BJ (cell line): Measurements from ENCODE around the gene BLCAP. TPM values are rescaled to one million over a fixed set of nuclear protein-coding genes. Genes with fewer than 3 reads are reported as not detected.

Experiments
- CTCF ChIA-PET: fragments of 350-600 bp; formaldehyde crosslinking; extraction: SDS; loops from one replicate; lab custom pipeline; 2021; ENCODE audit warnings: antibody characterized with exemption, inconsistent platforms; lab: Yijun Ruan, JAX
- POLR2A ChIA-PET: fragments of 300-600 bp; sonication (Branson Sonifier 250); formaldehyde crosslinking; extraction: SDS; loops from one replicate; lab custom pipeline; 2021; ENCODE audit warnings: antibody characterized with exemption; lab: Charles Lee
- DNase-seq: peaks from one replicate; pipeline ENCODE4 v3.0.0-alpha.2; 2011; ENCODE audit warnings: low read depth
- H3K27me3 ChIP-seq: 2 replicates; pipeline ENCODE4 v1.6.0; 2011; ENCODE audit warnings: low read length; ENCODE audit not compliant: control insufficient read depth, insufficient read depth
- H3K36me3 ChIP-seq: 2 replicates; pipeline ENCODE4 v1.5.1; 2011; ENCODE audit warnings: low read length; ENCODE audit not compliant: control insufficient read depth, insufficient read depth
- H3K4me3 ChIP-seq: 2 replicates; pipeline ENCODE4 v1.5.1; 2011; ENCODE audit warnings: low read depth, mild to moderate bottlenecking, control low read depth, low read length
- polyA plus RNA-seq: library from polyadenylated mRNA; depleted of rRNA; stranded (reverse); fragments of >200 nt; gene quantifications from 2 replicates; pipeline ENCODE4 v1.2.3, GENCODE V29; 2011
- TF ChIP-seq, protein P1 (sequence below): IDR thresholded peaks from 2 replicates; pipeline ENCODE4 v1.5.1; 2011; ENCODE audit warnings: low read depth, mild to moderate bottlenecking, control low read depth, inconsistent platforms, low read length, moderate library complexity; ENCODE audit not compliant: insufficient read depth

Gene BLCAP
- polyA plus RNA-seq, 1 experiment = 98.7 TPM

DNA sequence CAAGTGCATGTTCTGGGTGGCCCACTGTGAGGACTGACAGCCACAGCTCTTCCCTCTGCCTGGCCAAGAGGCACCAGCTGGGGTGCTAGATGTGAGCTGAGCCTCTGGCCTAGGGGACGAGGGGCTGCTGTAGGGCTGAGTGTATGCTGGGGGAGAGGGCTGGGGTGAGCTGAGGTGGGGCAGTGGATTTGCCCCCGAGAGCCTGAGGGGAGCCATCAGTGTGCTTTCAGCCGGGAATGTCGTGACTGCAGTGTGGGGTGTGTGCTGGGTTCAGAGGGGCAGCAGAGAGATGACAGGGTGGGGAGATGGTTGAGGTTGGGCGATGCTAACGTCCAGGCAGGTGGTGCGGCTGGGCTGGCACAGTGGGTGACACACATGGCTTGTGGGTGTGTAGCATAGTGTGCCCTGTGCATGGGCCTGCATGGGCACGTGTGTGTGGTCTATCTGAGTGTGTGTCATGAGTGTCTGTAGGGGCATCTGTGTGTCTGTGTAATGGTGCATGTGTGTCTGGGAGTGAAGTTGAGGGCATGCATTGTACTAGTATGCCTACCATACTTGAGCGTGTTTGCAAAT, 46.0 kb upstream of the BLCAP start:
- ChIA-PET CTCF (interaction anchor here (1.3 to 1.5 kb wide), 2 partner anchors 9 to 11 kb away, joined by 5 to 14 read pairs; no protein-coding TSS in a partner anchor), POLR2A (no interaction called here)
- Histone ChIP-seq H3K36me3 (no peaks in the 10 kb centered on the region), H3K4me3 (no peak overlapping the region), H3K27me3 (peaks cover 1% of the 10 kb centered on the region; the same call in 1 of the 2 replicates)
- DNase-seq = no peak
- TF ChIP-seq, protein P1, sequence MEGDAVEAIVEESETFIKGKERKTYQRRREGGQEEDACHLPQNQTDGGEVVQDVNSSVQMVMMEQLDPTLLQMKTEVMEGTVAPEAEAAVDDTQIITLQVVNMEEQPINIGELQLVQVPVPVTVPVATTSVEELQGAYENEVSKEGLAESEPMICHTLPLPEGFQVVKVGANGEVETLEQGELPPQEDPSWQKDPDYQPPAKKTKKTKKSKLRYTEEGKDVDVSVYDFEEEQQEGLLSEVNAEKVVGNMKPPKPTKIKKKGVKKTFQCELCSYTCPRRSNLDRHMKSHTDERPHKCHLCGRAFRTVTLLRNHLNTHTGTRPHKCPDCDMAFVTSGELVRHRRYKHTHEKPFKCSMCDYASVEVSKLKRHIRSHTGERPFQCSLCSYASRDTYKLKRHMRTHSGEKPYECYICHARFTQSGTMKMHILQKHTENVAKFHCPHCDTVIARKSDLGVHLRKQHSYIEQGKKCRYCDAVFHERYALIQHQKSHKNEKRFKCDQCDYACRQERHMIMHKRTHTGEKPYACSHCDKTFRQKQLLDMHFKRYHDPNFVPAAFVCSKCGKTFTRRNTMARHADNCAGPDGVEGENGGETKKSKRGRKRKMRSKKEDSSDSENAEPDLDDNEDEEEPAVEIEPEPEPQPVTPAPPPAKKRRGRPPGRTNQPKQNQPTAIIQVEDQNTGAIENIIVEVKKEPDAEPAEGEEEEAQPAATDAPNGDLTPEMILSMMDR = no peak

DNA sequence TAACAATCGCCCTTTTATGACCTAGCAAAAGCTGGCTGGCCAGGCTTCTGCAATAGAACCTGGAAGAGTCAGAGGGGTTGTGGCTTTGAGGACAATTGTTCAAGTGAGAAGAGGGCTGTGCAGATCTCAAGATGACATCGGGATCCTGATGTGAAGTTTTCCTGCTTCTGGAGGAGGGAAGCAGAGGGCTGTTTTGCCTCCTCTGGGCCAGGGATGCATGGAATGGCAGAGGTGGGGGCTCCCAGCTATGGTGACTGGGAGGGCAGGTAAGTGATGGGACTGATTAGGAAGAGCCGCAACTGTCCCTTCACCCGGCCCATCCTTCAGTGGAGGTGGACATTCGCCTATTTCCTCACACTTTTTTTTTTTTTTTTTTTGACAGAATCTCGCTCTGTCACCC, 43.4 kb upstream of the BLCAP start:
- CTCF ChIA-PET = interaction anchor here (1.6 kb wide), 1 partner anchor 427 kb away, joined by 3 read pairs; no protein-coding TSS in a partner anchor
- H3K27me3 ChIP-seq = peaks cover 15% of the 10 kb centered on the region
- DNase-seq = no peak
- H3K36me3 ChIP-seq = no peaks in the 10 kb centered on the region
- TF ChIP-seq, protein P1 = no peak
- H3K4me3 ChIP-seq = no peak overlapping the region
- POLR2A ChIA-PET = no interaction called here

DNA sequence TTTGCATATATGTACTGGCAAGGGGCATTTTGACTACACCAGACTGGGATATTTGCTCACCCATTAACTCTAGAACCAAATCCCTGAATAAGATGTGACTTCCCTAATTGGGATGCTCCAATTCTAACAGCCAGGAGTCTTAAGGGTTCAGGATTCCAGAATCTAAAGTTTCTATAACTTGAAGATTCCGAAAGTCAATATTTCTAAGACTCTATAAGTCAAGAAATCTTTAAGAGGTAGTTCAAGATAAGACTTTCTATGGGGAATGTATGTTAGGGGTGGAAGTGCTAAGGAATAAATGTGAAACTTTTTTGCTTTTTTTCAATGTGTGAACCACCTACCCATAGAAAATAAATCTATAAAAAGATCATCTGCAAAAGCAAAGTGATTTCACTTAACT, 42.7 kb upstream of the BLCAP start:
- POLR2A ChIA-PET = no interaction called here

DNA sequence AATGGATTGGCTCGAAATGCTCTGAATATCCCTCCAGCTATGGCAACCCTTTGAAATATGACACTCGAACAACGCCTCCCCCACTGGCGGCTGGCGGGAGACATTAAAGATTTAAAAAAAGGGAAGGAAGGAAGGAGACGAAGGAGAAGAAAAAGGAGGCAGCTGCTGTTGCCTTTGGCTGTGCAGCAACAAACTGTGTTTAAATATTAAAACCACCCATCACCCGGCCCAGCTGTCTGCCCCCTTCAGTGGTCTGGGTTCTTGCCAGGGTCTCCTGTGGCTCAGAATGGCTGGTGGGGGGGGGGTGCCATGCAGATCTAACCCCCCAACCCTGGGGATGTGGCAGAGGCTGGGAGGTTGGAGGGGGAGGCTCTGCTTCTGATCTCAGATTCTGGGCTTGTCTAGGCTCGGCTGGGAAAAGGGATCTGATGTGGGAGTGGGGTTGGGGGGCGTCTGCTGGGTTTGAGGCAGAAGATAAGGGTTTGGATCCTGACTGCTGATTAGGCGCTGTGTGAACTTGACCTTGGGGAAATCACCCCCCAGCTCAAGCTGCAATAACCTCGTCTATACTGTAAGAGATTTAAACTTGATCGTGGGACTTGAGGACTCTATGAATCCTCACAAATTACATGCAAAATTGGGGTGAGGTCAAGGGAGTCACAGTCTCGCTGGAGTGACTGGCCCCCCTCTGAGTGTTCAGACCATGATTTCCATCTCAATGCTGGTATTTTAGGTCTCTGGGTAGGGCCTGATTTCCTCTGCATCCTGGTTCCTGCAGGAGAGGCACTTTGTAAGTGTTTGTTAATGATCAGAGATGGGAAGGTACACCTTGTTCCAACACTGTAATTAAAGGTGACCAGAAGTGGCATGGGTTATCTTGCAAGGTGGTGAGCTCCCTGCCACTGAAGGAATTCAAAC, 40.3 kb upstream of the BLCAP start:
- ChIA-PET POLR2A (no interaction called here), CTCF (interaction anchor here (1.0 to 4.9 kb wide), 5 partner anchors 425 to 654 kb away, joined by 3 to 50 read pairs (median 3); no protein-coding TSS in a partner anchor)
- Histone ChIP-seq H3K27me3 (peaks cover 24% of the 10 kb centered on the region), H3K4me3 (no peak overlapping the region), H3K36me3 (no peaks in the 10 kb centered on the region)
- TF ChIP-seq, protein P1 = no peak
- no peak for DNase-seq

More for the DNA sequence above, 42.7 kb upstream of the BLCAP start:
- Histone ChIP-seq H3K36me3 (no peaks in the 10 kb centered on the region), H3K27me3 (peaks cover 15% of the 10 kb centered on the region), H3K4me3 (no peak overlapping the region)
- CTCF ChIA-PET = interaction anchor here (1.6 kb wide), 1 partner anchor 428 kb away, joined by 3 read pairs; no protein-coding TSS in a partner anchor
- no peak for DNase-seq
- TF ChIP-seq, protein P1 = no peak

DNA sequence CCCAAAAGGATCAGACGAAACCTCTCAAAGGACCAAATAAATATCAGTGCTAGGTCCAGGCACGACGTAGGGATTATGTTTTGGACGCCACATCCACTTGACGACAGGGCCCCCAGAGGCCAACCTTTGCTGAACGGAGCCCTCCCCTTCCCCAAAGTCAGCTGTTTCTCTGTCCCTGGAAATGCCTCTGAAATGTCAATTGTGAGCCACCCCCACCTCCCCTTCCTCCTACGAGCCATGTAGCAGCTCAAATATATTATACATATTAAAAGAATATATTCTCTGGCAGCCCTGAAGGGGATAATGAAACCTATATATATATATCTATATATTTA, 39.6 kb upstream of the BLCAP start:
- ChIA-PET CTCF (interaction anchor here (0.9 to 4.9 kb wide), 6 partner anchors 426 to 658 kb away, joined by 3 to 50 read pairs (median 3); no protein-coding TSS in a partner anchor), POLR2A (no interaction called here)
- TF ChIP-seq, protein P1 = no peak
- Histone ChIP-seq H3K4me3 (no peak overlapping the region), H3K27me3 (peaks cover 24% of the 10 kb centered on the region), H3K36me3 (no peaks in the 10 kb centered on the region)
- DNase-seq = no peak
